ENCODE results near the gene PER3.
"Not testable (repeated sequence)": the region's sequence is repeated elsewhere in the genome, so short reads cannot be mapped to it uniquely, and the experiment has no call there.

PER3 gene

GRCh38 chr1:7778133-7778628, 5.9 kb upstream of the PER3 start:
- DNase-seq: no peak

DNA sequence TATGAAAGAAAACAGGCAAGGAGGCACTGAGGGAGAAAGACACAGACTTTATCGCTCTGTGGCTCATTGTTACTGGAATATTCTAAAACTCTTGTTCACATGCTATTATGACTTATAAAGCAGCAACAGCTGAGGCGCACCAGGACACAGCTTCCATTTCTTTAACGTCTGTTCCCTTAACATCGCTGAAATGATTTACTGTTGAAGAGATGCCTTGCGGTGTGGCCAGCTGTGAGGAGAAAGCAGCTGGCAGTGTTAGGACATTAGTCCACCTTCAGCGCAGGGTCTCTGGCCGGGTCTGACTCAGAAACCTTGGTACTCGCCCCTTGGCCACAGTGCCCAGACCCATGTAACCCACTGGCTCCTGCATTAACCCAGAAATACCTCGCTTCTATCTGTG, 3.1 kb upstream of the PER3 start:
- DNase-seq: no peak

- no peak for DNase-seq
Observed at GRCh38 chr1:7781501-7781900, 2.6 kb upstream of the PER3 start.

GRCh38 chr1:7781923-7782495, 2.1 kb upstream of the PER3 start:
- DNase-seq: no peak

DNA sequence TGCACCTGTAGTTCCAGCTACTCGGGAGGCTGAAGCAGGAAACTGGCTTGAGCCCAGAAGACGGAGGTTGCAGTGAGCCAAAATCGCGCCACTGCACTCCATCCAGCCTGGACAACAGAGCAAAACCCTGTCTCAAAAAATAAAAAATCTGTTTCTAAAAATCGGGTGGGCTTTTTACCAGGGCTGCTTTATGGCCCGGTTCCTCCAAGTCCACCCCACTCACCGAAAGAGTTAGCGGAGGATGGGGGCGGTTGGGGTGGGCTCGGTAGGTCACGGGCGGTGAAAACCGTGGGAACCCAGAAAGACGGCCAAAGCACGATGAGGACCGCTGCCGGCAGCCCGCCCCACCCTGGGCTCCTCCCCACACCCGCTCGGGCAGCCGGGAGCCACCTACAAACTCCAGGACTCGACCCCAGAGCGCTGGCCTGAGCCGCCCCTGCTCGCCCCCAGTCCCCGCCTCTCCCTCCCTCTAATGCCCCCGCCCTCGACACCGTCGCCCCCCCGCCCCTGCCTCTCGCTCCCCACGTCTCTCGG, 846 bp upstream of the PER3 start:
- peak in 37 of 56 donors; percentile 14 to 90 (median 68) for DNase-seq

DNA sequence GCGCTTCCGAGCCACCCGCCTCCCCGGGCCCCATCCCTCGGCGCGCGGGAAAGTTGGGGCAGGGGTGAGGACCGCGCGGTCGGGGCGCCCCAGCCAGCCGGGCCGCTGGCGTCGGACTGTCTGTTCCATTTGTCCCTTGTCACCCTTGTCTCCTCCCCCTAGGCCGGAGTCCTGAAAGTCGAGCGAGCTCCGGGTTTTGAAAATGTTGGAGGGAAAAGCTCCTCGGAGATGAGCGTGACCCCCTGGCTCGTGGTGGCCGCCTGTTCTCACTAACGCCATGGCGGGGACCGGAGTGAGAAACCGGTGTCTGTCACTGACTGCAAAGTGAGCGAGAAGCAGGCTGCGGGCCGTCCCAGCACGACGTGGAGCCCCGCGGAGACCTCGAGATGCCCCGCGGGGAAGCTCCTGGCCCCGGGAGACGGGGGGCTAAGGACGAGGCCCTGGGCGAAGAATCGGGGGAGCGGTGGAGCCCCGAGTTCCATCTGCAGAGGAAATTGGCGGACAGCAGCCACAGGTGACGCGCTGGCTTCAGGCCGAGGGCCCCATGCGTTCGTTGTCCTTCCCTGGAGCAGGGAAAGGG, 491 bp downstream of the PER3 start:
- DNase-seq: peak in 17 of 56 donors; percentile 7 to 62 (median 52)

- no peak for DNase-seq
Observed at GRCh38 chr1:7785108-7785507, 1.0 kb downstream of the PER3 start.

GRCh38 chr1:7786795-7787194, 2.7 kb downstream of the PER3 start:
- DNase-seq: no peak

- DNase-seq: no peak
Observed at GRCh38 chr1:7789828-7790227, 5.7 kb downstream of the PER3 start.

- not testable (repeated sequence) for DNase-seq
Observed at GRCh38 chr1:7791027-7791426, 6.9 kb downstream of the PER3 start.

DNA sequence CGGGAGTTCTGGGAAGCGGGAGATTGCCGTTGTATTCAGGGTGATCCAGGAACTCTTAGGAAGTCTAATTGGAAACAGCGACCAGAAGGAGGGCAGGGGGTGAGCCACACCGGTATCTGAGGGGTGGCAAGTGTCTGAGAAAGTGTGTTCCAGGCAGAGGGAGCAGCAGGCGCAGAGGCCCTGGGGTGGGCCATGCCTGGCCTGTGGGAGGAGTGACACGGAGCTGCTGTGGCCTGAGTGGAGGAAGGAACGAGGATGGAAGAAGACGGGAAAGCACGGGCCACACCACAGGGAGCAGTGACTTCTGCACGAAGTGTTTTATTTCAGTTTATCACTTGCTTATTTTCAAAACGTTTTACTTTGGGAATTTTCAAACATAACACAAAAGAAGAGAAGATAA, 11.3 kb downstream of the PER3 start:
- no peak for DNase-seq

DNA sequence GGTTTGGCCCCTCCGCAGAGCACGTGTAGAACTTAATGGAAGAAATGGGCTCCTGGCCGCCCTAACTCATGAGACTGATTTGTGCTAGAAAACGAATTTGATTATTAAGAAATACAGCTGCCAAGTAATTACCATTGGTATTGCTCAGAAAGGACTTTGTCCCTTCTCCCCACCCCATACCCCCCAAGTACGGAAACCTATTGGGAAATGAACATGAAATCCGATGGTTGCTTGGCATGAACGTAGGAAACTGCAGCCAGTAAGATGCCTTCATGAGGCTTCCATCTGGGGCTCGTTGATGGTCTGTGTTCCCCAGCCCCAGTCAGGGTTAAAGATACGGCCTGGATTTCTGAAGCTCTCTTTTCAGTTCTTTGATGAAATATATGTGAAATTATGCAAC, 21.4 kb downstream of the PER3 start:
- no peak for DNase-seq

- no peak for DNase-seq
Observed at GRCh38 chr1:7808253-7808844, 24.3 kb downstream of the PER3 start.

DNA sequence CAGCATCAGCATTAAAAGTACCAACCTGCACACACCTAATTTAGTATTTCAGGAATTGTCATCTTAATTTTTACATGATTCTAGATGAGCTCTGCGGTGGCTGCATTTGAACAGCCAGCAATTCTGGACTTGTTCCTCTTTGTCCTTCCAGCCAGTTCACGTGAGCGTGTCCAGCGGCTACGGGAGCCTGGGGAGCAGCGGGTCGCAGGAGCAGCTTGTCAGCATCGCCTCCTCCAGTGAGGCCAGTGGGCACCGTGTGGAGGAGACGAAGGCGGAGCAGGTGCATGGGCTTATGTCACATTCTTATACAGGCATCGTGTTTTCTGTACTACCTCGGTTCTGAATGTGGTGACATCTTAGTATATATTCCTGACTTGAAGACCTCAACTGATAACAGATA, 25.7 kb downstream of the PER3 start:
- no peak for DNase-seq

DNA sequence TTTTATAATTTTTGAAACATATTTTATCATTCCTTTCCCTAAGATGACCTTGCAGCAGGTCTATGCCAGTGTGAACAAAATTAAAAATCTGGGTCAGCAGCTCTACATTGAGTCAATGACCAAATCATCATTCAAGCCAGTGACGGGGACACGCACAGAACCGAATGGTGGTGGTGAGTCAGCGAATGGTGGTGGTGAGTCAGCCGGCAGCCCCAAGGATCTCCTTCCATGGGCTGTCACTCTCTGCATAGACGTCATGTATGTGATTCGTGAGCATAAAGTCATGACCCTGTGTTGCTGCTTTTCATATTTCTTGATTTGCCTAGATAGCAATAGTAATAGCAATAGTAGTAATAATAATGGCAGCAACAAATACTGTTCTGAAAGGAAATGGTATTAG, 26.3 kb downstream of the PER3 start:
- DNase-seq: no peak

- DNase-seq: no peak
Observed at GRCh38 chr1:7811476-7811875, 27.4 kb downstream of the PER3 start.

DNA sequence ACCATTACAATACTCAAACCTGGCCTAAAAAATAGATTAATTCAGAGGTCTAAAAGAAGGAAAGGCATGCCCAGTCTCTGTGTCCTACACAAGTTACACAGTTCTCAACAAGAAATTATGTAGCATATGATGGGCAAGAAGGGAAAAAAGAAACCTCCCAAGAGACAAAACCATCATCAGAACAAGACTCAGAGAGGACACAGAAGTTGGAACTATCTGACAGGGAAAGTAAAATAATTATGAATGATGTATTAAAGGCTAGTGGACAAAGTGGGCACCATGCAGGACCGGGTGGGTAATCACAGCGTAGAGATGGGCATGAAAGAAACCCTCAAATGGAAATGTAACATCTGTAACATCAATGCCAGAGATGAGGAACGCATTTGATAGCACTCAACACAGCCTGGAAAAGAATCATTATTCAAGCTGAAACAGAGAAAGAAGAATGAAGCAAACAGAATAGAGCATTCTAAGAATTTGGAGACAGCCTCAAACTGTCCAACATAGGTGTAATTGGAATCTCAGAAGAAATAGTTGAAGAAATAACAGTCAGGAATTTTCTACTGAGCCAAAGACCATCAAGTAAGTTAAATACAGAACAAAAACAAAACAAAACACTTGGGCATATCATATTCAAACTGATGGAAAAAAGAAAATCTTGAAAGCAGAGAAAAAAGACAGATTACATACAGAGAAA, 29.7 kb downstream of the PER3 start:
- DNase-seq: no peak

- no peak for DNase-seq
Observed at GRCh38 chr1:7821282-7821681, 37.2 kb downstream of the PER3 start.

- no peak for DNase-seq
Observed at GRCh38 chr1:7824701-7825100, 40.6 kb downstream of the PER3 start.

GRCh38 chr1:7826363-7826762, 42.3 kb downstream of the PER3 start:
- no peak for DNase-seq

DNA sequence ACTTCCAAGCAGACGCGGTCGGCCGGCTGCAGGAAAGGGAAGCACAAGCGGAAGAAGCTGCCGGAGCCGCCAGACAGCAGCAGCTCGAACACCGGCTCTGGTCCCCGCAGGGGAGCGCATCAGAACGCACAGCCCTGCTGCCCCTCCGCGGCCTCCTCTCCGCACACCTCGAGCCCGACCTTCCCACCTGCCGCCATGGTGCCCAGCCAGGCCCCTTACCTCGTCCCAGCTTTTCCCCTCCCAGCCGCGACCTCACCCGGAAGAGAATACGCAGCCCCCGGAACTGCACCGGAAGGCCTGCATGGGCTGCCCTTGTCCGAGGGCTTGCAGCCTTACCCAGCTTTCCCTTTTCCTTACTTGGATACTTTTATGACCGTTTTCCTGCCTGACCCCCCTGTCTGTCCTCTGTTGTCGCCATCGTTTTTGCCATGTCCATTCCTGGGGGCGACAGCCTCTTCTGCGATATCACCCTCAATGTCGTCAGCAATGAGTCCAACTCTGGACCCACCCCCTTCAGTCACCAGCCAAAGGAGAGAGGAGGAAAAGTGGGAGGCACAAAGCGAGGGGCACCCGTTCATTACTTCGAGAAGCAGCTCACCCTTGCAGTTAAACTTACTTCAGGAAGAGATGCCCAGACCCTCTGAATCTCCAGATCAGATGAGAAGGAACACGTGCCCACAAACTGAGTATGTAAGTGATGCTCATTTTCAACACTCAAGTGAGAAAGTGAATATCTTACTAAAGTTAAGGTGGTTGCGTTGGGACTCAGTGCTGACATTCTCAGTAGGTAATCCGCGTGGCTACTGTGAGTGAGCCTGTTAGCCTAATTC, 43.2 kb downstream of the PER3 start:
- DNase-seq: no peak

Measured in amygdala (tissue), 56 donors.